CD4-positive, alpha-beta T cell (primary cell): ENCODE data around the gene ERG28. TPM values are rescaled to one million over a fixed set of nuclear protein-coding genes. Genes with fewer than 3 reads are reported as not detected.

Experiments used
- ATAC-seq: fragments of 200-7000 bp; cut with Tn5 transposase; one replicate; pipeline ENCODE4 v1.10.0; 2022; ENCODE audit warnings: mild to moderate bottlenecking; ENCODE audit not compliant: poor library complexity
- CTCF ChIA-PET: fragments of 350-600 bp; sonication (Branson Sonifier 250); formaldehyde crosslinking; loops from one replicate; lab custom pipeline; 2021; ENCODE audit warnings: antibody characterized with exemption, inconsistent platforms; lab: Charles Lee
- POLR2A ChIA-PET: fragments of 350-600 bp; sonication (Branson Sonifier 250); formaldehyde crosslinking; loops from one replicate; lab custom pipeline; 2021; ENCODE audit warnings: antibody characterized with exemption, inconsistent platforms; lab: Charles Lee
- DNase-seq, 14 experiments: peaks; one replicate each; pipeline ENCODE4 v3.0.0-alpha.2; 2013 to 2020; ENCODE audit warnings: mixed read lengths in 2 of 14
- H3K27ac ChIP-seq, 2 donors: one replicate each; pipeline versions ENCODE4 v1.5.1 to v1.7.0; 2013; ENCODE audit warnings: low read length in 2 of 2, low read depth in 1 of 2, mild to moderate bottlenecking in 1 of 2
- H3K27me3 ChIP-seq, 2 experiments: 1 replicate in 1 of 2; 2 replicates in 1 of 2; pipeline versions ENCODE4 v1.6.1 to v1.7.0; 2013; ENCODE audit warnings: low read length in 2 of 2, control low read depth in 1 of 2, mild to moderate bottlenecking in 1 of 2, moderate library complexity in 1 of 2; ENCODE audit not compliant: insufficient read depth in 2 of 2, control insufficient read depth in 1 of 2
- H3K36me3 ChIP-seq: one replicate; pipeline ENCODE4 v1.6.1; 2013; ENCODE audit warnings: low read length, control low read depth; ENCODE audit not compliant: insufficient read depth
- H3K4me1 ChIP-seq: one replicate; pipeline ENCODE4 v1.6.1; 2013; ENCODE audit warnings: low read length, control low read depth; ENCODE audit not compliant: insufficient read depth
- H3K4me3 ChIP-seq: one replicate; pipeline ENCODE4 v1.5.1; 2013; ENCODE audit warnings: mild to moderate bottlenecking, low read length, moderate library complexity
- H3K9me3 ChIP-seq, 2 experiments: 1 replicate in 1 of 2; 2 replicates in 1 of 2; pipeline versions ENCODE4 v1.6.1 to v1.7.0; 2013; ENCODE audit warnings: low read length in 2 of 2, mild to moderate bottlenecking in 2 of 2, control low read depth in 1 of 2, moderate library complexity in 1 of 2; ENCODE audit not compliant: control insufficient read depth in 1 of 2, insufficient read depth in 1 of 2
- H3K27ac Mint-ChIP-seq: one replicate; pipeline ENCODE4 v1.8.0; 2020; ENCODE audit warnings: mixed read lengths
- H3K27me3 Mint-ChIP-seq: one replicate; pipeline ENCODE4 v1.8.0; 2021; ENCODE audit warnings: mixed read lengths
- H3K36me3 Mint-ChIP-seq: one replicate; pipeline ENCODE4 v1.8.0; 2021; ENCODE audit warnings: low read depth, mixed read lengths
- H3K4me1 Mint-ChIP-seq: one replicate; pipeline ENCODE4 v1.8.0; 2021; ENCODE audit warnings: low read depth, mixed read lengths
- H3K4me3 Mint-ChIP-seq: one replicate; pipeline ENCODE4 v1.8.0; 2020; ENCODE audit warnings: mild to moderate bottlenecking, mixed read lengths
- H3K9me3 Mint-ChIP-seq: one replicate; pipeline ENCODE4 v1.8.0; 2020; ENCODE audit warnings: mixed read lengths
- CTCF ChIP-seq: fragments of 200-600 bp; IDR thresholded peaks from one replicate; pipeline ENCODE4 v1.8.0; 2022; ENCODE audit warnings: antibody characterized with exemption, mild to moderate bottlenecking
- intact Hi-C, 2 experiments: fragments of 100-400 bp; cut with DNase I in 1 of 2; cut with micrococcal nuclease in 1 of 2; formaldehyde crosslinking; loops; one replicate each; pipeline versions ENCODE4 v1.15.1 to v1.9.0; 2023 to 2025; cut with DNase I, micrococcal nuclease
- total RNA-seq, 174 experiments: library from RNA in 2 of 174; stranded (reverse) in 2 of 174; gene quantifications; one replicate each; pipeline ENCODE4 v1.2.3 and lab custom pipeline; 2021 to 2026

Gene ERG28
- total RNA-seq, 2 experiments from 2014 or later: 5.7 to 5.8 TPM

DNA sequence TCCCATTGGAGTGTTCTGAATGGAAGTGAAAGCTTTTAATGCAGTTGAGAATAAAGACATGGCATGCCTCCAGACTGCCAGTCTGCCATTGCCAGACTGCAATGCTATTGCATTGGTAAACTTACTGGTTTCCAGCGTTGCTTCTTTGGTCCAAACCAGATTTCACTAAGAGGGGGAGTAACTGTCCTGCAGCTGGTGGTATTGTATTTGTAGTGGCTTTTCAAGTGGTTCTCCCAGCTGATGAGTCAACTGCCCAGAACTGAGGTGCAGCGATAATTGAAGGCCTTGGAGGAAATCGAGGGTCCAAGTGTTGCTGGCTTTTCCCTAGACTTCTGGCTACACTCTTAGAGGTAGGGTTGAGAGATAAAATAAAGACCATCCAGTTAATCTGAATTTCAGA lies 31.9 kb downstream of the ERG28 start:
- no peaks in the 10 kb centered on the region for H3K36me3 Mint-ChIP-seq
- no peaks in the 10 kb centered on the region for H3K9me3 Mint-ChIP-seq
- H3K27me3 Mint-ChIP-seq: no peaks in the 10 kb centered on the region
- CTCF ChIA-PET: no interaction called here
- no peak overlapping the region for H3K27ac Mint-ChIP-seq
- Histone ChIP-seq H3K27me3 (no peaks in the 10 kb centered on the region), H3K27ac (no peak overlapping the region), H3K4me3 (no peak overlapping the region), H3K4me1 (no peaks in the 10 kb centered on the region), H3K9me3 (no peaks in the 10 kb centered on the region), H3K36me3 (no peaks in the 10 kb centered on the region)
- intact Hi-C loops: no loop called here
- TF ChIP-seq CTCF: no peak
- no peak for DNase-seq
- POLR2A ChIA-PET: no interaction called here
- no peak overlapping the region for H3K4me3 Mint-ChIP-seq
- H3K4me1 Mint-ChIP-seq: no peaks in the 10 kb centered on the region
- ATAC-seq: no peak

DNA sequence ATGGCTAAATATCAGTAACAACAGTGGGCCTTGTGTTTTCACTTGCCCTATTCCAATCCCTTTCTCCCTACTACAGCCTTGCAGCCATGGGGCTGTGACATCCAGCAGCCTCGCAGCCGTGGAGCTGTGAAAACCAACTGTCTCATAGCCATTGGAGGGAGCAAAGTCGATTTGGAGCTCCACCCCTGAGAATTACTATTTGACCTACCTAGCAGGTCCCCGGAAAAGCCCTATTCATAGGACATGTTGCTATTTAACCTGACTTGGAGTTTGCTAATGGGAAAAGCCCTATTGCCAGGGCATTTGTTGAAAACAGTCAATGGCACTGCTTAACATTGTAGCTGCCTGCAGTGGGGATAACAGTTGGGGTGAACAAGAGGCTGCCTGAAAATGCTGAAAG lies 33.3 kb downstream of the ERG28 start:
- no peak for ATAC-seq
- CTCF ChIA-PET: no interaction called here

GRCh38 chr14:75626863-75627262 lies 33.8 kb downstream of the ERG28 start:
- DNase-seq (no peak), ATAC-seq (no peak)
- Mint-ChIP-seq H3K27me3 (no peaks in the 10 kb centered on the region), H3K4me1 (no peaks in the 10 kb centered on the region), H3K36me3 (no peaks in the 10 kb centered on the region), H3K9me3 (no peaks in the 10 kb centered on the region), H3K27ac (no peak overlapping the region), H3K4me3 (no peak overlapping the region)
- no peak overlapping the region for H3K4me3 ChIP-seq
- H3K36me3 ChIP-seq: no peaks in the 10 kb centered on the region
- H3K27ac ChIP-seq: no peak overlapping the region
- CTCF ChIA-PET: no interaction called here
- POLR2A ChIA-PET: no interaction called here
- no peaks in the 10 kb centered on the region for H3K4me1 ChIP-seq
- H3K9me3 ChIP-seq: no peaks in the 10 kb centered on the region
- intact Hi-C loops: no loop called here
- no peak for TF ChIP-seq CTCF
- no peaks in the 10 kb centered on the region for H3K27me3 ChIP-seq

More for the DNA sequence above, 33.3 kb downstream of the ERG28 start:
- POLR2A ChIA-PET: no interaction called here
- no peaks in the 10 kb centered on the region for H3K36me3 Mint-ChIP-seq
- no peaks in the 10 kb centered on the region for H3K27me3 Mint-ChIP-seq
- H3K9me3 Mint-ChIP-seq: no peaks in the 10 kb centered on the region
- Histone ChIP-seq H3K4me3 (no peak overlapping the region), H3K36me3 (no peaks in the 10 kb centered on the region), H3K27ac (no peak overlapping the region), H3K4me1 (no peaks in the 10 kb centered on the region), H3K9me3 (no peaks in the 10 kb centered on the region), H3K27me3 (no peaks in the 10 kb centered on the region)
- H3K4me1 Mint-ChIP-seq: no peaks in the 10 kb centered on the region
- TF ChIP-seq CTCF: no peak
- H3K27ac Mint-ChIP-seq: no peak overlapping the region
- H3K4me3 Mint-ChIP-seq: no peak overlapping the region
- DNase-seq: no peak
- intact Hi-C loops: no loop called here
